Progenitor cell of endocrine pancreas (in vitro differentiated cells): ENCODE data around the gene CCDC141. TPM values are rescaled to one million over a fixed set of nuclear protein-coding genes. Genes with fewer than 3 reads are reported as not detected.
"Not testable (repeated sequence)": the region's sequence is repeated elsewhere in the genome, so short reads cannot be mapped to it uniquely, and the experiment has no call there.

Experiments used
- DNase-seq: peaks from one replicate; pipeline ENCODE4 v3.0.0; 2021; ENCODE audit warnings: low spot score; ENCODE audit not compliant: unreplicated experiment
- H3K27ac Mint-ChIP-seq: 2 replicates; pipeline ENCODE4 v1.8.0; 2021; ENCODE audit warnings: mild to moderate bottlenecking, moderate library complexity, mixed read lengths
- H3K27me3 Mint-ChIP-seq: 2 replicates; pipeline ENCODE4 v1.8.0; 2021; ENCODE audit warnings: mixed read lengths
- H3K36me3 Mint-ChIP-seq: 2 replicates; pipeline ENCODE4 v1.8.0; 2022; ENCODE audit warnings: mixed read lengths; ENCODE audit not compliant: insufficient read depth
- H3K4me1 Mint-ChIP-seq: 2 replicates; pipeline ENCODE4 v1.8.0; 2021; ENCODE audit warnings: low read depth, mixed read lengths
- H3K4me3 Mint-ChIP-seq: 2 replicates; pipeline ENCODE4 v1.8.0; 2021; ENCODE audit warnings: low read depth, mild to moderate bottlenecking, moderate library complexity, mixed read lengths
- H3K9me3 Mint-ChIP-seq: 2 replicates; pipeline ENCODE4 v1.8.0; 2021; ENCODE audit warnings: low read depth, mixed read lengths
- total RNA-seq: library from RNA; stranded (reverse); gene quantifications from 2 replicates; pipeline ENCODE4 v1.2.1, GENCODE V29; 2021
- TF ChIP-seq, protein P1 (sequence below): fragments of 200-600 bp; sonication (generic); IDR thresholded peaks from one replicate; pipeline ENCODE4 v1.5.0; 2021; ENCODE audit warnings: antibody characterized with exemption, mild to moderate bottlenecking; ENCODE audit not compliant: unreplicated experiment

Gene CCDC141
- total RNA-seq, 1 donor from 2014 or later: 14.8 TPM

DNA sequence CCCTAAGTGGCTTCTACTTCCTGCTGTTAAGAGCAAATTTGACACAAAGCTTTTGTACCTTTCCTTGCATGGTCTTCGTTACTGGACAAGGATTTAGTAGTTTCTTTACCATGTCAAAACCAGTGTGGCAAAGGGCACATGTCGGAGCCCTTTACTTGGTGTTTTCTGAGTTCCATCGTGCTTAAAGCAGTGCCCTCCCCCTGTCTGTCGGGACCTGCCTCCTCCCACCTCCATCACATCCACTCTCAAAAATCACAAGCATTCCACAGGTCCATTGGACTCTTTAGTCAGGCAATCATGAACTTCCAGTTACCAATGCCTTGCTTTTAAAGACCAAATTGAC, 763 bp downstream of the CCDC141 start:
- Mint-ChIP-seq H3K27me3 (no peaks in the 10 kb centered on the region), H3K9me3 (peaks cover 4% of the 10 kb centered on the region), H3K36me3 (peaks cover 12% of the 10 kb centered on the region), H3K4me1 (peaks cover 2% of the 10 kb centered on the region), H3K27ac (peak overlapping the region; percentile 78), H3K4me3 (peak overlapping the region; percentile 57)
- TF ChIP-seq, protein P1, sequence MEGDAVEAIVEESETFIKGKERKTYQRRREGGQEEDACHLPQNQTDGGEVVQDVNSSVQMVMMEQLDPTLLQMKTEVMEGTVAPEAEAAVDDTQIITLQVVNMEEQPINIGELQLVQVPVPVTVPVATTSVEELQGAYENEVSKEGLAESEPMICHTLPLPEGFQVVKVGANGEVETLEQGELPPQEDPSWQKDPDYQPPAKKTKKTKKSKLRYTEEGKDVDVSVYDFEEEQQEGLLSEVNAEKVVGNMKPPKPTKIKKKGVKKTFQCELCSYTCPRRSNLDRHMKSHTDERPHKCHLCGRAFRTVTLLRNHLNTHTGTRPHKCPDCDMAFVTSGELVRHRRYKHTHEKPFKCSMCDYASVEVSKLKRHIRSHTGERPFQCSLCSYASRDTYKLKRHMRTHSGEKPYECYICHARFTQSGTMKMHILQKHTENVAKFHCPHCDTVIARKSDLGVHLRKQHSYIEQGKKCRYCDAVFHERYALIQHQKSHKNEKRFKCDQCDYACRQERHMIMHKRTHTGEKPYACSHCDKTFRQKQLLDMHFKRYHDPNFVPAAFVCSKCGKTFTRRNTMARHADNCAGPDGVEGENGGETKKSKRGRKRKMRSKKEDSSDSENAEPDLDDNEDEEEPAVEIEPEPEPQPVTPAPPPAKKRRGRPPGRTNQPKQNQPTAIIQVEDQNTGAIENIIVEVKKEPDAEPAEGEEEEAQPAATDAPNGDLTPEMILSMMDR: no peak
- no peak for DNase-seq

DNA sequence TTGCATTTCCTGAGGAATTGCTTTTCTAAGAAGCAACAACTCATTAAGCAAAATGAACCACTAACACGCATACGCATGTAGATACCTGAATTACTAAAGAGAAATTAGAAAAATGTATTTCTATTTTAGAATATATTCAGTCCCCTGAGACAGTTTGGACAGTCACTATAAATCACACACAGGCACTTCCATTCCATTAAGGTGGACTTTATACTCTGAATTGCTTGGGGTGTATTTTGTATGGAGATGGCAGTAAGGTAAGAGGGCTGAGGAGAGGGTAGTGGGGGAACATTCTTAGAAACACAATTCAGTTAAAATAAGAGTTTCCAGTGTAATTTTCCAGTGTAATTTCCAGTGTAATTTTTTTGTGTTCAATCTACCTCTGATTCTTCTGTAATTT, 1.8 kb downstream of the CCDC141 start:
- Mint-ChIP-seq H3K27me3 (no peaks in the 10 kb centered on the region), H3K27ac (peak overlapping the region; percentile 94), H3K9me3 (peaks cover 9% of the 10 kb centered on the region), H3K4me3 (peak overlapping the region; percentile 57), H3K36me3 (peaks cover 20% of the 10 kb centered on the region), H3K4me1 (peaks cover 2% of the 10 kb centered on the region)
- no peak for DNase-seq
- TF ChIP-seq, protein P1: no peak

DNA sequence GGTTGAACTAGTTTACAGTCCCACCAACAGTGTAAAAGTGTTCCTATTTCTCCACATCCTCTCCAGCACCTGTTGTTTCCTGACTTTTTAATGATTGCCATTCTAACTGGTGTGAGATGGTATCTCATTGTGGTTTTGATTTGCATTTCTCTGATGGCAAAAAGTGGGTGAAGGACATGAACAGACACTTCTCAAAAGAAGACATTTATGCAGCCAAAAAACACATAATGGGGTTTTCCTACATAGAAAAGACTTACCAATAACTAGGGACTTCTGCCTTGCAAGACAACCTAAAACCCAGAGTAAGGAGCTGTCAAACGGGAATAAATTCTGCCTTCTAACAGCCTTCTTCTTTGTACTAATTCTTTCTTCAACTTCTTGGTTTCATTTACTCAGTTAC, 4.3 kb downstream of the CCDC141 start:
- H3K36me3 Mint-ChIP-seq: peaks cover 34% of the 10 kb centered on the region
- not testable (repeated sequence) for H3K4me3 Mint-ChIP-seq, H3K27ac Mint-ChIP-seq, H3K4me1 Mint-ChIP-seq, DNase-seq, H3K27me3 Mint-ChIP-seq
- H3K9me3 Mint-ChIP-seq: peaks cover 14% of the 10 kb centered on the region

DNA sequence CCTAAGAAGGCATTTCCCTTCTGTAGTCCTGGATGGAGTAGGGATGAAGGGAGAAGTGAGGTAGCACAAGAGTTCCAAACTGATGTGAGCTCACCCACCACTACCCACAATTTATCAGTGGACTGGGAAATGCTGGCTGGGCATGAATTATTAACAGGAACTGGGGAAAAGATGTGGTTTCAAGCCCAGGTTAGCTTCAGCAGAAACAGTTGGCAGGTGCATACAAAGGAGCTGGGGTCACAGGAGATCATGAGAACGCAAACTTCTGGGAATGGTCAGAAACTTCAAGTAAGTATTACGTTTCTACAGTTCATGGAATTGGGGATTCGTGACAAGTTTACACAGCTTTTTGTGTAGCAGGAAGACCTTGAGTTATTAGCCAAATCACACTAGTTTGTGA, 5.4 kb downstream of the CCDC141 start:
- TF ChIP-seq, protein P1: no peak
- Mint-ChIP-seq H3K9me3 (peaks cover 14% of the 10 kb centered on the region), H3K27me3 (no peaks in the 10 kb centered on the region), H3K36me3 (peaks cover 34% of the 10 kb centered on the region), H3K4me3 (no peak overlapping the region), H3K27ac (no peak overlapping the region), H3K4me1 (peaks cover 2% of the 10 kb centered on the region)
- DNase-seq: no peak

DNA sequence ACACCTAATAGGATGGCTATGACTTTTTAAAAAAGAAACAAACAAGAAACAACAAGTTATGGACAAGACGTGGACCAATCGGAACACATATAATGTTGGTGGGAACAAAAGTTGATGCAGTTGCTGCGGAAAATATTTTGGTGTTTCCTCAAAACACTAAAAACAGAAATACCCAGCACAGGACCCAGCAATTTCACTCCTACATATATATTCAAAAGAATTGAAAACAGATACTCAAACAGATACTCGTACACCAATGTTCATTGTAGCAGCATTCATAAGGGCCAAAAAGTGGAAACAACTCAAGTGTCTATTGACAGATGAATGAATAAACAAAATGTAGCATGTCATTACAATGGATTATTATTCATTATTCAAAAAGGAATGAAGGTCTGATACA, 12.1 kb downstream of the CCDC141 start:
- peaks cover 4% of the 10 kb centered on the region for H3K9me3 Mint-ChIP-seq
- TF ChIP-seq, protein P1: no peak
- DNase-seq: no peak
- H3K27ac Mint-ChIP-seq: no peak overlapping the region
- peaks cover 16% of the 10 kb centered on the region for H3K36me3 Mint-ChIP-seq
- H3K27me3 Mint-ChIP-seq: no peaks in the 10 kb centered on the region
- H3K4me3 Mint-ChIP-seq: no peak overlapping the region
- H3K4me1 Mint-ChIP-seq: no peaks in the 10 kb centered on the region

DNA sequence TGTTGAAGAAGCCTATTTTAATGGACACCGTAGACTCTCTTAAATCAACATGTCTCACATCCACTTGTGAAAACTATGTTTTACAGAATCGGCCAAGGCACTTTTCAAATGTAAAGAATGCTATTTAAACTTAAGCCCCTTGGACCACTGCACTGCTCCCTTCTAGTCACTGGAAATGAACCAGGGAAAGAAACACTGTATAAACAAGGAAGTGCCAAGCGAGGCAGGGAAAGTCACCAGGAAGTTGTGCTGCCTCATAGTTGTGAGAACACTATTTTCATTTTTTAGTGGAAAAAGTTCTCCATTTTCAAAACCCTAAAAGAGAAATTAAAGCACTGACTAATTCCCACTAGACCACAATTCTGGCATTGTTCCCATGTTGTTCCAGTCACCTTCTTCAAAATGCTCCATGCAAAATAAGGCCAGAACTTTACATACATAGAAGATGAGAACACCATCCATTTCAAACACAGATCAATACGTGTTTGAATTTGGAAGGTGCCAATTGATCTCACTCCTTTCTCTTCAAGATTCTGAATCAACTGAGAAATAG, 13.5 kb downstream of the CCDC141 start:
- H3K27me3 Mint-ChIP-seq: no peaks in the 10 kb centered on the region
- H3K4me1 Mint-ChIP-seq: peaks cover 4% of the 10 kb centered on the region
- no peak overlapping the region for H3K4me3 Mint-ChIP-seq
- no peaks in the 10 kb centered on the region for H3K9me3 Mint-ChIP-seq
- no peak for DNase-seq
- H3K27ac Mint-ChIP-seq: no peak overlapping the region
- peaks cover 6% of the 10 kb centered on the region for H3K36me3 Mint-ChIP-seq
- TF ChIP-seq, protein P1: no peak
